GM23338 (cell line): ENCODE measurements around the gene KCMF1.
A peak's percentile ranks its signal among the peaks of the same experiment; 100 is the strongest.

Source experiments
- ETS1 ChIP-seq: IDR thresholded peaks from 2 replicates; pipeline ENCODE4 v1.6.1; 2016; ENCODE audit warnings: antibody characterized with exemption
- EZH2 ChIP-seq: fragments of 200-600 bp; sonication (generic); IDR thresholded peaks from one replicate; pipeline ENCODE4 v1.8.0; 2017; ENCODE audit warnings: antibody characterized with exemption, mild to moderate bottlenecking, low read depth; ENCODE audit not compliant: unreplicated experiment
- EZH2phosphoT487 ChIP-seq: fragments of 200-600 bp; sonication (generic); IDR thresholded peaks from one replicate; pipeline ENCODE4 v1.8.1; 2018; ENCODE audit warnings: antibody characterized with exemption; ENCODE audit not compliant: unreplicated experiment
- POLR2AphosphoS5 ChIP-seq: IDR thresholded peaks from 2 replicates; pipeline ENCODE4 v1.6.1; 2016; ENCODE audit warnings: antibody characterized with exemption, low read depth
- ZNF331 ChIP-seq: fragments of 250-450 bp; sonication (Bioruptor Pico); IDR thresholded peaks from 2 replicates; pipeline ENCODE4 v1.5.0; 2020; ENCODE audit warnings: low read depth, mild to moderate bottlenecking, moderate library complexity
- TF ChIP-seq, protein P1 (sequence below), 2 experiments: fragments of 200-600 bp in 1 of 2; sonication (generic) in 1 of 2; conservative IDR thresholded peaks; 2 replicates each; pipeline versions ENCODE4 v1.5.1 to v1.6.1; 2016 to 2017; ENCODE audit warnings: antibody characterized with exemption in 2 of 2, low read depth in 2 of 2, mild to moderate bottlenecking in 2 of 2, moderate library complexity in 1 of 2

- TF ChIP-seq, protein P1, sequence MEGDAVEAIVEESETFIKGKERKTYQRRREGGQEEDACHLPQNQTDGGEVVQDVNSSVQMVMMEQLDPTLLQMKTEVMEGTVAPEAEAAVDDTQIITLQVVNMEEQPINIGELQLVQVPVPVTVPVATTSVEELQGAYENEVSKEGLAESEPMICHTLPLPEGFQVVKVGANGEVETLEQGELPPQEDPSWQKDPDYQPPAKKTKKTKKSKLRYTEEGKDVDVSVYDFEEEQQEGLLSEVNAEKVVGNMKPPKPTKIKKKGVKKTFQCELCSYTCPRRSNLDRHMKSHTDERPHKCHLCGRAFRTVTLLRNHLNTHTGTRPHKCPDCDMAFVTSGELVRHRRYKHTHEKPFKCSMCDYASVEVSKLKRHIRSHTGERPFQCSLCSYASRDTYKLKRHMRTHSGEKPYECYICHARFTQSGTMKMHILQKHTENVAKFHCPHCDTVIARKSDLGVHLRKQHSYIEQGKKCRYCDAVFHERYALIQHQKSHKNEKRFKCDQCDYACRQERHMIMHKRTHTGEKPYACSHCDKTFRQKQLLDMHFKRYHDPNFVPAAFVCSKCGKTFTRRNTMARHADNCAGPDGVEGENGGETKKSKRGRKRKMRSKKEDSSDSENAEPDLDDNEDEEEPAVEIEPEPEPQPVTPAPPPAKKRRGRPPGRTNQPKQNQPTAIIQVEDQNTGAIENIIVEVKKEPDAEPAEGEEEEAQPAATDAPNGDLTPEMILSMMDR (conservative IDR thresholded peaks at IDR 0.05; ENCODE audit: low read depth in 2 of 2) = peak in 1 of 2 experiments; percentile 74; a peak in 3 of 4 replicates
- TF ChIP-seq EZH2phosphoT487 (no peak), ETS1 (no peak), EZH2 (no peak), POLR2AphosphoS5 (no peak), ZNF331 (CRISPR knock-in tag) (no peak)
Observed at GRCh38 chr2:85017411-85018048, 46.6 kb downstream of the KCMF1 start.
